CD8-positive, alpha-beta memory T cell (primary cell): ENCODE measurements around the gene DNM1L. TPM values are rescaled to one million over a fixed set of nuclear protein-coding genes. Genes with fewer than 3 reads are reported as not detected.
A peak's percentile ranks its signal among the peaks of the same experiment; 100 is the strongest.
"Not testable (repeated sequence)": the region's sequence is repeated elsewhere in the genome, so short reads cannot be mapped to it uniquely, and the experiment has no call there.

Experiments
- CTCF ChIA-PET: fragments of 350-600 bp; sonication (Branson Sonifier 250); formaldehyde crosslinking; loops from one replicate; lab custom pipeline; 2021; ENCODE audit warnings: antibody characterized with exemption; lab: Charles Lee
- POLR2A ChIA-PET: fragments of 350-600 bp; sonication (Branson Sonifier 250); formaldehyde crosslinking; loops from one replicate; lab custom pipeline; 2021; ENCODE audit warnings: antibody characterized with exemption; lab: Charles Lee
- DNase-seq, 5 donors: peaks; one replicate each; pipeline versions ENCODE4 v3.0.0 to v3.0.0-alpha.2; 2020 to 2022; ENCODE audit warnings: mixed read lengths in 1 of 5
- H3K27ac ChIP-seq: one replicate; pipeline ENCODE4 v1.7.0; 2013; ENCODE audit warnings: low read depth, mild to moderate bottlenecking, low read length, moderate library complexity
- H3K27me3 ChIP-seq: 2 replicates; pipeline ENCODE4 v1.7.0; 2013; ENCODE audit warnings: low read length, mild to moderate bottlenecking; ENCODE audit not compliant: insufficient read depth, poor library complexity, severe bottlenecking
- H3K36me3 ChIP-seq: 2 replicates; pipeline ENCODE4 v1.7.0; 2013; ENCODE audit warnings: mild to moderate bottlenecking, low read length, moderate library complexity; ENCODE audit not compliant: insufficient read depth
- H3K4me1 ChIP-seq: 2 replicates; pipeline ENCODE4 v1.7.0; 2013; ENCODE audit warnings: mild to moderate bottlenecking, low read length, moderate library complexity; ENCODE audit not compliant: insufficient read depth
- H3K4me3 ChIP-seq: 2 replicates; pipeline ENCODE4 v1.7.0; 2013; ENCODE audit warnings: mild to moderate bottlenecking, low read length
- H3K9me3 ChIP-seq: 2 replicates; pipeline ENCODE4 v1.7.0; 2013; ENCODE audit warnings: mild to moderate bottlenecking, low read length
- H3K27ac Mint-ChIP-seq, 8 donors: one replicate each; pipeline ENCODE4 v1.8.0; 2020 to 2021; ENCODE audit warnings: mixed read lengths in 8 of 8, mild to moderate bottlenecking in 6 of 8, inconsistent platforms in 3 of 8, moderate library complexity in 3 of 8
- H3K27me3 Mint-ChIP-seq, 2 donors: one replicate each; pipeline ENCODE4 v1.8.0; 2020 to 2021; ENCODE audit warnings: mixed read lengths in 2 of 2, mild to moderate bottlenecking in 1 of 2, moderate library complexity in 1 of 2
- H3K36me3 Mint-ChIP-seq, 3 donors: one replicate each; pipeline ENCODE4 v1.8.0; 2020 to 2021; ENCODE audit warnings: mixed read lengths in 3 of 3, inconsistent platforms in 1 of 3, mild to moderate bottlenecking in 1 of 3
- H3K4me1 Mint-ChIP-seq, 3 donors: one replicate each; pipeline ENCODE4 v1.8.0; 2020 to 2021; ENCODE audit warnings: mixed read lengths in 3 of 3, inconsistent platforms in 1 of 3, mild to moderate bottlenecking in 1 of 3
- H3K4me3 Mint-ChIP-seq, 7 donors: one replicate each; pipeline ENCODE4 v1.8.0; 2020 to 2021; ENCODE audit warnings: mixed read lengths in 7 of 7, mild to moderate bottlenecking in 6 of 7, moderate library complexity in 4 of 7, inconsistent platforms in 2 of 7
- H3K9me3 Mint-ChIP-seq, 5 donors: one replicate each; pipeline ENCODE4 v1.8.0; 2020 to 2022; ENCODE audit warnings: mixed read lengths in 5 of 5, mild to moderate bottlenecking in 3 of 5, moderate library complexity in 2 of 5, inconsistent platforms in 1 of 5
- polyA plus RNA-seq: library from polyadenylated mRNA; unstranded; fragments of 300-500 nt; fragmentation: Illumina TruSeq; gene quantifications from one replicate; pipeline ENCODE4 v1.2.3, GENCODE V29; 2021
- total RNA-seq, 2 experiments: library from RNA; stranded (reverse); gene quantifications; one replicate each; pipeline ENCODE4 v1.2.3, GENCODE V29; 2021

DNM1L gene
- total and polyA plus RNA-seq, 3 experiments from 2014 or later: 30.2 to 68.0 (median 63.4) TPM

GRCh38 chr12:32718926-32719325, 39.8 kb downstream of the DNM1L start:
- H3K27ac Mint-ChIP-seq: peak overlapping the region in 1 of 8 donors; percentile 88

GRCh38 chr12:32725308-32725707, 46.2 kb downstream of the DNM1L start:
- H3K27me3 ChIP-seq, H3K4me3 Mint-ChIP-seq, POLR2A ChIA-PET, H3K27ac ChIP-seq, H3K4me1 ChIP-seq, H3K4me1 Mint-ChIP-seq, H3K4me3 ChIP-seq, H3K9me3 Mint-ChIP-seq, H3K27ac Mint-ChIP-seq, H3K9me3 ChIP-seq, H3K27me3 Mint-ChIP-seq, DNase-seq: not testable (repeated sequence)
- CTCF ChIA-PET: interaction anchor here (1.9 kb wide), 1 partner anchor 31 kb away, joined by 6 read pairs; the partner anchor contains the start of gene YARS2
- peaks cover 11% of the 10 kb centered on the region for H3K36me3 ChIP-seq
- peaks cover 8 to 74% (median 18%) of the 10 kb centered on the region in 3 donors for H3K36me3 Mint-ChIP-seq

More at GRCh38 chr12:32718926-32719325, 39.8 kb downstream of the DNM1L start:
- H3K9me3 Mint-ChIP-seq: no peaks in the 10 kb centered on the region
- Histone ChIP-seq H3K36me3 (peaks cover 18% of the 10 kb centered on the region), H3K4me1 (no peaks in the 10 kb centered on the region), H3K27me3 (no peaks in the 10 kb centered on the region), H3K27ac (no peak overlapping the region), H3K9me3 (no peaks in the 10 kb centered on the region), H3K4me3 (no peak overlapping the region)
- peaks cover 0 to 50% (median 10%) of the 10 kb centered on the region in 3 donors for H3K36me3 Mint-ChIP-seq
- no peaks in the 10 kb centered on the region for H3K27me3 Mint-ChIP-seq
- ChIA-PET POLR2A (no interaction called here), CTCF (no interaction called here)
- no peak for DNase-seq
- H3K4me3 Mint-ChIP-seq: no peak overlapping the region
- H3K4me1 Mint-ChIP-seq: no peaks in the 10 kb centered on the region

DNA sequence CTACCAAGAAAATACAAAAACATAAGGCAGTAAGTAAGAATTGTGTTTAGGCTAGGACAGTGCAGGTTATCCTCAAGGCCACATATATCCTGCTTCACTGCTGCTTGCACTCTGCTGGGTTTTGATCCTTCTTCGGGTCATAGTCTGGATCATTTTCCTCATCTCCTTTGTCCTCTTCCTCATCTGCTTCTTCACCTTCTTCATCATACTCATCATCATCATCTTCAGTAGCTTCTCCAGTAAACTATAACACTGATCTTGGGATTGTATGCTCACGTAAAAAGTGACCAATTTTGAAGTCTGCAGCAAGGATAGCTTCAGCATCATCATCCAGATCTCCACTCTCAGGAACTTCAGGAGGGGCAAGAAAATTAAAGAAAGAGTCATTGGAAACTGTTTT, 47.2 kb downstream of the DNM1L start:
- Histone ChIP-seq H3K27me3 (no peaks in the 10 kb centered on the region), H3K27ac (no peak overlapping the region), H3K4me1 (no peaks in the 10 kb centered on the region), H3K36me3 (peaks cover 13% of the 10 kb centered on the region), H3K9me3 (no peaks in the 10 kb centered on the region), H3K4me3 (no peak overlapping the region)
- DNase-seq: no peak
- H3K4me1 Mint-ChIP-seq: peaks cover 0 to 4% (median 0%) of the 10 kb centered on the region in 3 donors
- H3K9me3 Mint-ChIP-seq: no peaks in the 10 kb centered on the region
- H3K27ac Mint-ChIP-seq: peak overlapping the region in 1 of 8 donors; percentile 40
- no peak overlapping the region for H3K4me3 Mint-ChIP-seq
- no peaks in the 10 kb centered on the region for H3K27me3 Mint-ChIP-seq
- ChIA-PET POLR2A (no interaction called here), CTCF (interaction anchor here (1.9 kb wide), 1 partner anchor 30 kb away, joined by 6 read pairs; the partner anchor contains the start of gene YARS2)
- H3K36me3 Mint-ChIP-seq: peaks cover 8 to 70% (median 16%) of the 10 kb centered on the region in 3 donors

DNA sequence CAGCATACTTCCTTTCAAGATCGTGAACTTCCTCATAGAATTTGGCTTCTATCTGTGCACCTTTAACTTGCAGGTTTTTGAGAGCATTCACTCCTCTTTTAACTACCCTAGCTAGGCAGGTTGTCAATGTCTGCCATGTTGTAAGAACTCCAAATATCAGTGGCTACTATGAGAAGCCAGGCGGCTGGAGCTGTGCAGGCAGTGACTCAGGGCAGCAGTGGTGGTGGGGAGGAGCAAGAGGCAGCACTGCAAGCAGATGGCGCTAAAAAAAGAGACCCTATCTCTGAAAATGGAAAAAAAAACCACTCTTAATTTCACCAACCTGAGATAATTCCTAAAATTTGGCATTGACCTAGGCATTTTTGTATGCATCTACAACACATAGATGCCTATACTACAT, 48.1 kb downstream of the DNM1L start:
- H3K36me3 ChIP-seq: peaks cover 9% of the 10 kb centered on the region
- peak overlapping the region in 2 of 8 donors; percentile 17 to 52 for H3K27ac Mint-ChIP-seq
- H3K4me3 ChIP-seq: no peak overlapping the region
- ChIA-PET CTCF (interaction anchor here (1.9 kb wide), 1 partner anchor 29 kb away, joined by 6 read pairs; the partner anchor contains the start of gene YARS2), POLR2A (no interaction called here)
- no peak overlapping the region for H3K4me3 Mint-ChIP-seq
- H3K4me1 ChIP-seq: no peaks in the 10 kb centered on the region
- H3K27me3 ChIP-seq: no peaks in the 10 kb centered on the region
- H3K27ac ChIP-seq: no peak overlapping the region
- no peaks in the 10 kb centered on the region for H3K27me3 Mint-ChIP-seq
- H3K9me3 ChIP-seq: no peaks in the 10 kb centered on the region
- peaks cover 8 to 71% (median 14%) of the 10 kb centered on the region in 3 donors for H3K36me3 Mint-ChIP-seq
- H3K4me1 Mint-ChIP-seq: peaks cover 0 to 4% (median 0%) of the 10 kb centered on the region in 3 donors
- DNase-seq: no peak
- no peaks in the 10 kb centered on the region for H3K9me3 Mint-ChIP-seq

DNA sequence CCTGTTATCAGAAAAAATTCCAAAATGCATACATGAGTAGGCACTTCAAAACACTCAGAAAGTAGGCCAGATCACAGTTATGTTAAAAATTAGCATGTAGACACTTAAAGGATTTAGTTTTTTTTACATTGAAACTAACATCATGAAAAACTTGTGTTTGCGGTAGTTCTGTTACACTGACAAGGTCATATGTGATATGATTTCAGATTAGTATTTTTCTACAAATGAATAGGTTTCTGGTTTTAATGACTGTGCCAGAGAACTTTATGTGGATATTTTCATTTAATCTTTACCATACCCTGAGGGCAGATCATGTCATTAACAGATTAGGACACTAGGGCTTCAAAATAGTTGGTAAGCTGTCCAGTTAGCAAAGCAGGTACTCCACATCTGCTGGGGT, 55.9 kb downstream of the DNM1L start:
- Mint-ChIP-seq H3K9me3 (no peaks in the 10 kb centered on the region), H3K27me3 (no peaks in the 10 kb centered on the region), H3K4me1 (peaks cover 5 to 15% (median 10%) of the 10 kb centered on the region in 3 donors), H3K4me3 (no peak overlapping the region), H3K27ac (peak overlapping the region in 1 of 8 donors; percentile 9), H3K36me3 (peaks cover 0 to 78% (median 0%) of the 10 kb centered on the region in 3 donors)
- DNase-seq: no peak
- ChIA-PET POLR2A (no interaction called here), CTCF (interaction anchor here (1.1 kb wide), 1 partner anchor 20 kb away, joined by 3 read pairs; the partner anchor contains the start of gene YARS2)
- no peak overlapping the region for H3K4me3 ChIP-seq
- H3K36me3 ChIP-seq: peaks cover 16% of the 10 kb centered on the region
- no peaks in the 10 kb centered on the region for H3K9me3 ChIP-seq
- no peaks in the 10 kb centered on the region for H3K27me3 ChIP-seq
- no peak overlapping the region for H3K27ac ChIP-seq
- H3K4me1 ChIP-seq: no peaks in the 10 kb centered on the region

GRCh38 chr12:32736445-32736844, 57.3 kb downstream of the DNM1L start:
- no peak overlapping the region for H3K4me3 Mint-ChIP-seq
- DNase-seq: no peak
- POLR2A ChIA-PET: no interaction called here
- no peaks in the 10 kb centered on the region for H3K27me3 Mint-ChIP-seq
- no peaks in the 10 kb centered on the region for H3K27me3 ChIP-seq
- H3K36me3 ChIP-seq: peaks cover 12% of the 10 kb centered on the region
- no peaks in the 10 kb centered on the region for H3K9me3 Mint-ChIP-seq
- H3K36me3 Mint-ChIP-seq: peaks cover 0 to 84% (median 3%) of the 10 kb centered on the region in 3 donors
- H3K4me3 ChIP-seq: no peak overlapping the region
- peaks cover 5 to 16% (median 10%) of the 10 kb centered on the region in 3 donors for H3K4me1 Mint-ChIP-seq
- CTCF ChIA-PET: no interaction called here
- H3K4me1 ChIP-seq: no peaks in the 10 kb centered on the region
- H3K27ac ChIP-seq: no peak overlapping the region
- no peaks in the 10 kb centered on the region for H3K9me3 ChIP-seq
- peak overlapping the region in 3 of 8 donors; percentile 1 to 46 (median 21) for H3K27ac Mint-ChIP-seq

GRCh38 chr12:32737715-32738114, 58.6 kb downstream of the DNM1L start:
- H3K27ac ChIP-seq: no peak overlapping the region
- Mint-ChIP-seq H3K9me3 (no peaks in the 10 kb centered on the region), H3K27me3 (no peaks in the 10 kb centered on the region), H3K4me3 (no peak overlapping the region), H3K27ac (peak overlapping the region in 3 of 8 donors; percentile 30 to 54 (median 32)), H3K36me3 (peaks cover 0 to 83% (median 3%) of the 10 kb centered on the region in 3 donors), H3K4me1 (peaks cover 5 to 16% (median 10%) of the 10 kb centered on the region in 3 donors)
- ChIA-PET POLR2A (no interaction called here), CTCF (no interaction called here)
- no peak for DNase-seq
- H3K36me3 ChIP-seq: peaks cover 14% of the 10 kb centered on the region
- no peaks in the 10 kb centered on the region for H3K9me3 ChIP-seq
- H3K27me3 ChIP-seq: no peaks in the 10 kb centered on the region
- H3K4me1 ChIP-seq: no peaks in the 10 kb centered on the region
- no peak overlapping the region for H3K4me3 ChIP-seq

- Histone ChIP-seq H3K4me3 (no peak overlapping the region), H3K27me3 (no peaks in the 10 kb centered on the region), H3K27ac (no peak overlapping the region), H3K9me3 (no peaks in the 10 kb centered on the region), H3K4me1 (no peaks in the 10 kb centered on the region), H3K36me3 (peaks cover 18% of the 10 kb centered on the region)
- ChIA-PET CTCF (no interaction called here), POLR2A (no interaction called here)
- Mint-ChIP-seq H3K27me3 (no peaks in the 10 kb centered on the region), H3K4me3 (no peak overlapping the region), H3K9me3 (no peaks in the 10 kb centered on the region), H3K27ac (peak overlapping the region in 1 of 8 donors; percentile 21), H3K36me3 (peaks cover 0 to 84% (median 3%) of the 10 kb centered on the region in 3 donors), H3K4me1 (peaks cover 7 to 23% (median 17%) of the 10 kb centered on the region in 3 donors)
- no peak for DNase-seq
Observed at GRCh38 chr12:32739279-32739678, 60.2 kb downstream of the DNM1L start.
